ENCODE results near the gene ARID4A. TPM values are rescaled to one million over a fixed set of nuclear protein-coding genes. Genes with fewer than 3 reads are reported as not detected.

Gene ARID4A
- total and polyA plus RNA-seq, 10 of the 15 experiments (the other 5 are each of a cell fraction or from before 2014, with no cell fraction given): 5.2 to 18.9 (median 12.5) TPM

DNA sequence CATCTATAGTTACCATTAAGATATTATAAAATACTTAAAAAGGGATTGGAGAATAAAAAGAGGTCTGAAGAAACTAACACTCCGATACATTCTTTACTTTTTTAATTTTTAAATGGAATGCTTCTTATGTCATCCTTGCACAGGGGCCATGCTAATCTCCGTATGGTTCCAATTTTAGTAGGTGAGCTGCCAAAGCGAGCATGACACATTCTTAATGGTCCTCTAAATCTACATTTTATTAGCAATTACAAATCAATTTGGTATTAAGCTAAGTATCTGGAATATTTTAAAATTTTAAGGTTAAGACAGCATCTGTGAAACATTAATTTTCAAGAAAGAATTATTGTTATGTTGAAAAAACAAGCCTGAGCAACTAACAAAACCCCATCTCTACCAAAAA, 6.2 kb upstream of the ARID4A start (continued):
- TF ChIP-seq, protein P1, sequence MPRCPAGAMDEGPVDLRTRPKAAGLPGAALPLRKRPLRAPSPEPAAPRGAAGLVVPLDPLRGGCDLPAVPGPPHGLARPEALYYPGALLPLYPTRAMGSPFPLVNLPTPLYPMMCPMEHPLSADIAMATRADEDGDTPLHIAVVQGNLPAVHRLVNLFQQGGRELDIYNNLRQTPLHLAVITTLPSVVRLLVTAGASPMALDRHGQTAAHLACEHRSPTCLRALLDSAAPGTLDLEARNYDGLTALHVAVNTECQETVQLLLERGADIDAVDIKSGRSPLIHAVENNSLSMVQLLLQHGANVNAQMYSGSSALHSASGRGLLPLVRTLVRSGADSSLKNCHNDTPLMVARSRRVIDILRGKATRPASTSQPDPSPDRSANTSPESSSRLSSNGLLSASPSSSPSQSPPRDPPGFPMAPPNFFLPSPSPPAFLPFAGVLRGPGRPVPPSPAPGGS (IDR thresholded peaks at IDR 0.05; ENCODE audit: borderline replicate concordance, insufficient read depth, low read depth, low read length, poor library complexity, severe bottlenecking): no peak
- TF ChIP-seq PBX3 (IDR thresholded peaks at IDR 0.05; ENCODE audit: insufficient replicate concordance, low read depth, low read length): no peak
- TF ChIP-seq, protein P2, sequence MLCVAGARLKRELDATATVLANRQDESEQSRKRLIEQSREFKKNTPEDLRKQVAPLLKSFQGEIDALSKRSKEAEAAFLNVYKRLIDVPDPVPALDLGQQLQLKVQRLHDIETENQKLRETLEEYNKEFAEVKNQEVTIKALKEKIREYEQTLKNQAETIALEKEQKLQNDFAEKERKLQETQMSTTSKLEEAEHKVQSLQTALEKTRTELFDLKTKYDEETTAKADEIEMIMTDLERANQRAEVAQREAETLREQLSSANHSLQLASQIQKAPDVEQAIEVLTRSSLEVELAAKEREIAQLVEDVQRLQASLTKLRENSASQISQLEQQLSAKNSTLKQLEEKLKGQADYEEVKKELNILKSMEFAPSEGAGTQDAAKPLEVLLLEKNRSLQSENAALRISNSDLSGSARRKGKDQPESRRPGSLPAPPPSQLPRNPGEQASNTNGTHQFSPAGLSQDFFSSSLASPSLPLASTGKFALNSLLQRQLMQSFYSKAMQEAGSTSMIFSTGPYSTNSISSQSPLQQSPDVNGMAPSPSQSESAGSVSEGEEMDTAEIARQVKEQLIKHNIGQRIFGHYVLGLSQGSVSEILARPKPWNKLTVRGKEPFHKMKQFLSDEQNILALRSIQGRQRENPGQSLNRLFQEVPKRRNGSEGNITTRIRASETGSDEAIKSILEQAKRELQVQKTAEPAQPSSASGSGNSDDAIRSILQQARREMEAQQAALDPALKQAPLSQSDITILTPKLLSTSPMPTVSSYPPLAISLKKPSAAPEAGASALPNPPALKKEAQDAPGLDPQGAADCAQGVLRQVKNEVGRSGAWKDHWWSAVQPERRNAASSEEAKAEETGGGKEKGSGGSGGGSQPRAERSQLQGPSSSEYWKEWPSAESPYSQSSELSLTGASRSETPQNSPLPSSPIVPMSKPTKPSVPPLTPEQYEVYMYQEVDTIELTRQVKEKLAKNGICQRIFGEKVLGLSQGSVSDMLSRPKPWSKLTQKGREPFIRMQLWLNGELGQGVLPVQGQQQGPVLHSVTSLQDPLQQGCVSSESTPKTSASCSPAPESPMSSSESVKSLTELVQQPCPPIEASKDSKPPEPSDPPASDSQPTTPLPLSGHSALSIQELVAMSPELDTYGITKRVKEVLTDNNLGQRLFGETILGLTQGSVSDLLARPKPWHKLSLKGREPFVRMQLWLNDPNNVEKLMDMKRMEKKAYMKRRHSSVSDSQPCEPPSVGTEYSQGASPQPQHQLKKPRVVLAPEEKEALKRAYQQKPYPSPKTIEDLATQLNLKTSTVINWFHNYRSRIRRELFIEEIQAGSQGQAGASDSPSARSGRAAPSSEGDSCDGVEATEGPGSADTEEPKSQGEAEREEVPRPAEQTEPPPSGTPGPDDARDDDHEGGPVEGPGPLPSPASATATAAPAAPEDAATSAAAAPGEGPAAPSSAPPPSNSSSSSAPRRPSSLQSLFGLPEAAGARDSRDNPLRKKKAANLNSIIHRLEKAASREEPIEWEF (IDR thresholded peaks at IDR 0.05; ENCODE audit: insufficient replicate concordance, low read depth, low read length): no peak

DNA sequence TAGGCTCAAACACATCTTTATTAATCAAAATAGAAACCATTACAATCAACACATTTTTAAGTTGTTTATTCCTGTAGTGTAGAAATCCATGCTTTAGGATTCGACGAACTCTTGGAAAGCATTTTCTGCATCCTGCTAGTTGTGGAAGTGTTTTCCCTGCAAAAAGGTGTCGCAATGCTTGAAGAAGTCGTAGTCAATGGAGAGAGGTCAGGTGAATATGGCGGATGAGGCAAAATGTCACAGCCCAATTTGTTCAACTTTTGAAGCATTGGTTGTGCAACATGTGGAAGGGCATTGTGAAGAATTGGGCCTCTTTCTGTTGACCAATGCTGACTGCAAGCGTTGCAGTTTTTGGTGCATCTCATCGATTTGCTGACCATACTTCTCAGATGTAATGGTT, 4.2 kb upstream of the ARID4A start:
- no peak for DNase-seq (ENCODE audit: low read depth, low spot score)
- no TSS peak for BruUV-seq (replicated peaks)
- TF ChIP-seq RFX5 (IDR thresholded peaks at IDR 0.05; ENCODE audit: low read depth, low read length): no peak
- TF ChIP-seq ZBTB11 (CRISPR knock-in tag; IDR thresholded peaks at IDR 0.05): no peak
- TF ChIP-seq KDM1A (IDR thresholded peaks at IDR 0.05; ENCODE audit: borderline replicate concordance): no peak
- TF ChIP-seq ESRRA (IDR thresholded peaks at IDR 0.05; ENCODE audit: low read length): no peak
- TF ChIP-seq, protein P3, sequence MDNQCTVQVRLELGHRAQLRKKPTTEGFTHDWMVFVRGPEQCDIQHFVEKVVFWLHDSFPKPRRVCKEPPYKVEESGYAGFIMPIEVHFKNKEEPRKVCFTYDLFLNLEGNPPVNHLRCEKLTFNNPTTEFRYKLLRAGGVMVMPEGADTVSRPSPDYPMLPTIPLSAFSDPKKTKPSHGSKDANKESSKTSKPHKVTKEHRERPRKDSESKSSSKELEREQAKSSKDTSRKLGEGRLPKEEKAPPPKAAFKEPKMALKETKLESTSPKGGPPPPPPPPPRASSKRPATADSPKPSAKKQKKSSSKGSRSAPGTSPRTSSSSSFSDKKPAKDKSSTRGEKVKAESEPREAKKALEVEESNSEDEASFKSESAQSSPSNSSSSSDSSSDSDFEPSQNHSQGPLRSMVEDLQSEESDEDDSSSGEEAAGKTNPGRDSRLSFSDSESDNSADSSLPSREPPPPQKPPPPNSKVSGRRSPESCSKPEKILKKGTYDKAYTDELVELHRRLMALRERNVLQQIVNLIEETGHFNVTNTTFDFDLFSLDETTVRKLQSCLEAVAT (IDR thresholded peaks at IDR 0.05): no peak
- TF ChIP-seq IKZF1 (conservative IDR thresholded peaks at IDR 0.05): no peak

More for the DNA sequence above, 4.2 kb upstream of the ARID4A start:
- peaks cover 2 to 23% of the 10 kb centered on the region in 2 experiments for H3K36me3 ChIP-seq (ENCODE audit: control insufficient read depth in 2 of 2, insufficient read depth in 2 of 2, low read length in 1 of 2)
- no peak overlapping the region for H3K4me2 ChIP-seq (ENCODE audit: control insufficient read depth, insufficient read depth)
- peaks cover 2% of the 10 kb centered on the region; the same call in 1 of the 2 replicates for H4K20me1 ChIP-seq (ENCODE audit: control insufficient read depth, insufficient read depth)
- H3K9me3 ChIP-seq (replicated peaks; ENCODE audit: control insufficient read depth, insufficient read depth, low read length): no peaks in the 10 kb centered on the region; the same call in 2 of the 3 replicates
- in situ Hi-C loops (cut with MboI): no loop called here
- WGBS (ENCODE audit: insufficient coverage, insufficient replicate concordance, low lambda C conversion rate, missing lambda C conversion rate): 97% methylated on average over 7 of the region's 7 CpGs
- H3K27ac ChIP-seq (ENCODE audit: control insufficient read depth, insufficient read depth): no peak overlapping the region
- no peaks in the 10 kb centered on the region for H3K27me3 ChIP-seq (replicated peaks in 1 of 2; ENCODE audit: control insufficient read depth in 2 of 2, insufficient read depth in 2 of 2, low read length in 1 of 2)
- ChIA-PET POLR2A (no interaction called here), RAD21 (ENCODE audit: unreplicated experiment) (no interaction called here), SMC1A (ENCODE audit: uncharacterized antibody, unreplicated experiment) (no interaction called here), CTCF (no interaction called here)
- ATAC-seq (no peak), FAIRE-seq (no peak)
- no peak overlapping the region for H3K4me3 ChIP-seq
- H3K9ac ChIP-seq (ENCODE audit: control insufficient read depth, insufficient read depth, low read length): no peak overlapping the region
- peaks cover 78% of the 10 kb centered on the region for H3K79me2 ChIP-seq (ENCODE audit: control insufficient read depth, insufficient read depth, low read length)
- no peak overlapping the region for H2AFZ ChIP-seq (ENCODE audit: control insufficient read depth, low read depth, low read length)
- H3K4me1 ChIP-seq (ENCODE audit: control insufficient read depth, insufficient read depth, low read length): no peaks in the 10 kb centered on the region
- intact Hi-C loops (cut with micrococcal nuclease; ENCODE audit: unreplicated experiment): no loop called here
